ENCODE results near the gene SLC10A1. TPM values are rescaled to one million over a fixed set of nuclear protein-coding genes. Genes with fewer than 3 reads are reported as not detected.
A peak's percentile ranks its signal among the peaks of the same experiment; 100 is the strongest.
"Not testable (repeated sequence)": the region's sequence is repeated elsewhere in the genome, so short reads cannot be mapped to it uniquely, and the experiment has no call there.

Gene SLC10A1
- not detected for total RNA-seq
- long read RNA-seq = 0 reads

DNA sequence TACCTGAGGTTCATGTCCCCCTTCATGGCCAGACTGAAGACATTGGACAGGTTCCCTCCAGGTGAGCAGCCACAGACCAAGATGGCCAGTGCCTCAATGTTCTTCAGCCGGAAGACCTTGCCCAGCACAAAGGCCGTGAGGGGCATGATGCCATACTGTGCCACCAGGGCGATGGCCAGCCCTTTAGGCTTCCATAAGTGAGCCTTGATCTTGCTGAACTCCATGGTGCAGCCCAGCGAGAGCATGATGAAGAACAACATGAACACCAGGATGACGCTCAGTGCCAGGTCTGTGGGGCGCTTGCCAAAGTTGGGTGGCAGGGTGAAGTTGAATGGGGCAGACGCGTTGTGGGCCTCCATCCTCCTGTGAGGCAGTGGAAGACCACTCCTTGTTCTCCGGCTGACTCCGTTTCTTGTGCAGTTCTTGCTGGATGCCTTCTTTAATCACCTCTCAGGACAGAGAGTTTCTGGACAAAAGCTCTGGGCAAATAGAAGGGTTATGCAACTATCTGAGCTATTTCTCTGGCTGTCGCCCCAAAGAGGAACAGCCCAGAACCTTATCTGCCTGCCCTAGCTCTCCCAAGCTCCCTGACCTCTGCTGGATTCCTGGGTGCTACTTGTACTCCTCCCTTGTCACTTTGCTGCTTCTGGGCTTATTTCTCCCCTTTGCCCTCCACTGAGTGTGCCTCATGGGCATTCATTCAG is at the start of gene SLC10A1:
SLC10A1 (minus strand) TSS at position 445 of the 704 bp plus-strand sequence; CDS start at position 359, 86 bp downstream.
- peak; percentile 74 for ATAC-seq
- intact Hi-C loops (cut with DNase I) = no loop called here
- no peak for DNase-seq (ENCODE audit: missing footprints)

DNA sequence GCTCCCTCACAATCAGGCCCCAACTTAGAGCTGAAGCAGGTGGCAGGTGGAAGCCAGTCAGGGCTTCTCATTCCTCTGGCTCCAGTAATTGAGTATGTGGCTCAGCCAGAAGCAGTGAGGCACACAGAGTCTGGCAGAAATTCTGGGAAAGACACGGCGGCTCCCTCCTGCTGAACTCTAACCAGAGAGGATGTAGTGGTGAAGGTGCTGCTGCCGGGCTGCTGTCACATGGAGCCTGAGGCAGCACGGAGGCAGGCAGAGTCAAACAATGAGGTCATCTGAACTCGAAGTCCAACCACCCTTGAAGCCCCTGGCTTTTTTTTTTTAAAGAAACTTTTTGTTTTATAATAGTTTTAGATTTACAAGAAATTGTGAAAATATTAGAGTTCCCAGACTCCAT is 48.7 kb upstream of the SLC10A1 start:
- intact Hi-C loops (cut with DNase I) = no loop called here
- ATAC-seq = no peak
- DNase-seq (ENCODE audit: missing footprints) = no peak

DNA sequence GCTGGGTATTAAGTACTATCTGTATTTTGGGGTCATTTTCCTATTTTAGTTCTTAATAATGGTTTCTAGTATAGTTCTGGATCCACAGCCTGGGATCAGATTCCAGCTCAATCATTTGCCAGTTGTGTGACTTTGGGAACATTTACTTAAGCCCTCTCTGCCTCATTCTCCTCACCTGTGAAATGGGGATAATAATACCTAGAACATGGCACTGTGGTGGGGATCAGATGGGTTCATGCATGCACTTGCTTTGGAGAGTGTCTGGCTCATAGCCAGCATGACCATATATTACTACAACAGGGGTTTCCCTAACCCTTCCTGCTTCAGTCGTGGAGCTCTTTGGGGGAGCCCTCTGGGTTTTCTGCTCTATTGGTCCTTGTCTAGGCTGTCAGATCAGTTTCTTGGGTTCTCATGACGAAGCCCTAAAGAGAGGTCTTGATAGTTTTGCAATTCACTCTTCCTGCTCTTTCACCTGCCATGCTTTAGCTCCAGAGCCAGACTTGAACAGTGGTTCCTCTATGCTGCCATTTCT is 48.1 kb upstream of the SLC10A1 start:
- ATAC-seq (no peak), DNase-seq (ENCODE audit: missing footprints) (no peak)
- intact Hi-C loops (cut with DNase I) = no loop called here

DNA sequence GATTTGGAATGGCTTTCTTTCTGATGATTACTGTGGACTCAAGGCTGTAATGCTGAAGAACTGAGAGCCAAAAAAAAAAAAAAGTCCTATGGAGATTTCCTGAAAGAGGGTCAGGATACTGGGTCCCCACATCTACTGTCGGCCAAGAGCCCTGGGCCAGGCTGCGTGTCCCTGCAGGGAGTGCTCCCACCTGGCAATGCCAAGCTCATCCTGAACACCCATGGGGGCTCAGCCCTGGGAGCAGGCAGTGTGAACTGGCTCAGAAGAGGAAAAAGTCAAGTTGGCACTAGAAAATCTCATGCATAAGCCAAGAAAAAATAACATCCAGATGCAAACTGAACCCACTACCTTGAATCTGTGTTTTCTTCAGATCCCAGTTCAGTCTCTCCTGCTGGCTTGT is 47.1 kb upstream of the SLC10A1 start:
- intact Hi-C loops (cut with DNase I) = no loop called here
- ATAC-seq (no peak), DNase-seq (ENCODE audit: missing footprints) (no peak)

DNA sequence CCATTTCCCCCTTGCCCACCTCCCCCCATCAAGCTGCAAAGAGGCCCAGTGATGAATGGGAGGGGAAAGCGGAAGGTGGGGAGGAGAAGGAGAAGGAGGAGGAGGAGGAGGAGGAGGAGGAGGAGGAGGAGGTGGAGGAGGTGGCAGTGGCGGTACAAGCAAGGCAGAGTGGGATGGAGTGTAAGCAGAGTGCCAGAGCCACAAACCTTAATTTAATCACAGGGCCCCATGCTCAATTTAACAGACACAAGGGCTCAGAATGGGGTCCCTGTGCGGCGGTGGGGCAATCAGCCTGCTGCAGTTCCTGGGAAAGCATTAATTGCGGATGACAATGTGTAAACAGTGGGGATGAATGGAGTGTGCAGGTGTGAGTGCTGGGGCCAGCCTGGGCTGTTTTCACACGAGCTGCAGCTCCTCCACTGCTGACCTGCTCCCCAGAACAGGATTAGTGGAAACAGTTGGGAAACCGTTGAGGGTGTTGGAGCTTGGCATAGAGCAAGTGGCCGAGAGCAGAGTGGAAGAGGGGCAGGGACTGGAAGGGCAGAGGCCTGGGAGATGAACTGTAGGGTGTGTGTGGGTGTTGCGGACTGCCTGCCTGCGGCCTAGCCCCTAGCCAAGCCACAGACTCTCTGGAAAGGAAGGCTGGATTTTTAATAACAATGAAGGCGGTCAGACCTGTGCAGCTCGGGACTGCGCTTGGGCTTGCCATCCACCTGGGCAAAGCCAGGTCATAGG is 45.8 kb upstream of the SLC10A1 start:
- DNase-seq (ENCODE audit: missing footprints) (no peak), ATAC-seq (no peak)
- intact Hi-C loops (cut with DNase I) = no loop called here

DNA sequence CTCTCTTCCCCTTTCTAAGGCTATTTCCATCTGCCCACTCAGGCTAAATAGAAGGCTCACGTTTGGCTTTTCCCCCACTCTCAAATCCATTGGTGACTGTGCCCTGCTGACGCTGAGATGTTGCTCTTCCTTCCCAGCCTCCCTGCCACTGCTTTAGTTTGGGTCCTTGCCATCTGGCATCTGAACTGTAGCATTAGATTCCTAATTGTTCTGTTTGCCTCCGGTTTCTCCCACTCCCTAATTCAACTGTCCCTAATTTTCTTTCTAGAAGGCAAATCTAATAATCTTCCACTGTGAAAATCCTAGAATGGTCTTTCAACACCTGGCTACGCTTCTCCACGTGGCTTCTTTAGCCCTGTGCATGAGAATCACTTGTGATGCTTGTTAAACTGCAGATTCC is 44.6 kb upstream of the SLC10A1 start:
- no peak for ATAC-seq
- no peak for DNase-seq (ENCODE audit: missing footprints)
- intact Hi-C loops (cut with DNase I) = no loop called here

DNA sequence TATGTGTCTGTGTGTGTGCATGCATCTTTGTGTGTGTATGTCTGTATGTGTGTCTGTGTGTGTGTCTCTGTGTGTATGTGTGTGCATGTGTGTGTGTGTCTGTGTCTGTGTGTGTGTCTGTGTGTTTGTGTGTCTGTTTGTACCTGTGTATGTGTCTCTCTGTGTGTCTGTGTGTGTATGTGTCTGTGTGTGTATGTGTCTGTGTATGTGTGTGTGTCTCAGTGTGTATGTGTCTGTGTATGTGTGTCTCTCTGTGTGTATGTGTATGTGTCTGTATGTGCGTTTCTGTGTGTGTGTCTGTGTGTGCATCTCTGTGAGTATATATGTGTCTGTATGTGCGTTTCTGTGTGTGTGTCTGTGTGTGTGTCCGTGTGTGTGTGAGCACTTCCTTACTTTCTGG is 42.6 kb upstream of the SLC10A1 start:
- ATAC-seq = no peak
- DNase-seq (ENCODE audit: missing footprints) = no peak
- intact Hi-C loops (cut with DNase I) = no loop called here

DNA sequence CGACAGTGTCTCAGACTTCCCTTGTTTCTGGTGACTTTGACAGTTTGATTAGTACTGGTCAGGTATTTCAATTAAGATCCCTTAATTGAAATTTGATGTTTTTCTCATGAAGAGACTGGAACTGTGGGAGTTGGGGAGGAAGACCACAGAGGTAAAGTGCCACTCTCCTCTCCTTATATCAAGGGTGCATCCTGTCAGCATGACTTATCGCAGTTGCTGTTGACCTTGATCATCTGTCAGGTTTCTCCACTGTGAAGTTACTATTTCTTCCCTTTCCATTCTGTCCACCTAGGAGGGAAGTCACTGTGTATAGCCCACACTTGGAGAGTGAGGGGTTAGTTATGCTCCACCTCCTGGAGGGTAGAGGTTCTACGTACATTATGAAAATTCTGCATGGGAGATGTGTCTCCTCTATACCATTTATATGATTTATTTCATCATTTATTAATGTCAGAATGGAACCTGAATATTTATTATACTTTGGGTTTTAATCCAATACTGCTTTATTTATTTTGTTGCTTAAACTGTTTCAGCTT is 41.9 kb upstream of the SLC10A1 start:
- no peak for DNase-seq (ENCODE audit: missing footprints)
- no peak for ATAC-seq
- intact Hi-C loops (cut with DNase I) = no loop called here

DNA sequence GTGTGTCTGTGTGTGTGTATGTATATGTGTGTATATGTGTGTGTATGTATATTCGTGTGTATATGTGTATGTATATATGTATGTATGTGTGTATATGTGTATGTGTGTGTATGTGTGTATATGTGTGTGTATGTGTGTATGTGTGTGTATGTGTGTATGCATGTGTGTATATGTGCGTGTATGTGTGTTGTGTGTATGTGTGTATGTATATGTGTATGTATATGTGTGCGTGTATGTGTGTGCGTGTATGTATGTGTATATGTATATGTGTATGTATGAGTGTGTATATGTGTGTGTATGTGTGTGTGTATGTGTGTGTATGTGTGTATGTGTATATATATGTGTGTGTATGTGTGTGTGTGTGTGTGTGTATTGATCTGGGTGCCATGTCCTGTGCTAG is 31.8 kb upstream of the SLC10A1 start:
- no peak for ATAC-seq
- intact Hi-C loops (cut with DNase I) = no loop called here
- DNase-seq (ENCODE audit: missing footprints) = no peak

DNA sequence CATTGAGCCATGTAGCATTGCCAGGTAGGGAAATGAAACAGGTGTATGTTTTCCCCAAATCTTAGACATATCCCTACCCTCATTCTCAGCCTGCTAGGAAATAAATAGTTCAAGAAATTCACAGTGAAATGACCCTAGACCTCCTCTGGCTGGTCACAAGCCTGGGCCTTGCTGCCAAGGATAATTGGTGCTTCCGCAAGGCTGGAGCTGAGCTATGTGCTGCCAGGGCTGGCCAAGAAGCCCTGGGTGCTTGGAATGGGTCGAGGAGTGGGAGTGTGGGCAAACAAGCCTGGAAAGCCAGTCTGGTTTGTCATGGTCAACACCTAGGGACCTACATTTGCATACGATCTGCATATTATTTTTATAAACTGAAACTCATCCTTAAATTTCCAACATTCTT is 31.3 kb upstream of the SLC10A1 start:
- ATAC-seq = no peak
- no peak for DNase-seq (ENCODE audit: missing footprints)
- intact Hi-C loops (cut with DNase I) = no loop called here

DNA sequence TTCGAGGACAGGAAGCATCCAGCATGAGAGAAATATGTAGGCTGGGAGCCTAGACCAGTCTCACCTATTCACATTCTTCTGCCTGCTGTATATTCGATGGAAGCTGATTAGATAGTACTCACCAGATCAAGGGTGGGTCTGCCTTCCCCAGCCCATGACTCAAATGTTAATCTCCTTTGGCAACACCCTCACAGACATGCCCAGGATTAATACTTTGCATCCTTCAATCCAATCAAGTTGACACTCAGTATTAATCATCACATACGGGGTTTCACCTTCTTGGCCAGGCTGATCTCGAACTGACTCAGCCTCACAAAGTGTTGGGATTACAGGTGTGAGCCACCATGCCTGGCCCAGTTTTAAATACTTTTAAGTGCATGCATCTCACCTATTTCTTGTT is 30.5 kb upstream of the SLC10A1 start:
- no peak for DNase-seq (ENCODE audit: missing footprints)
- intact Hi-C loops (cut with DNase I) = no loop called here
- ATAC-seq = no peak

DNA sequence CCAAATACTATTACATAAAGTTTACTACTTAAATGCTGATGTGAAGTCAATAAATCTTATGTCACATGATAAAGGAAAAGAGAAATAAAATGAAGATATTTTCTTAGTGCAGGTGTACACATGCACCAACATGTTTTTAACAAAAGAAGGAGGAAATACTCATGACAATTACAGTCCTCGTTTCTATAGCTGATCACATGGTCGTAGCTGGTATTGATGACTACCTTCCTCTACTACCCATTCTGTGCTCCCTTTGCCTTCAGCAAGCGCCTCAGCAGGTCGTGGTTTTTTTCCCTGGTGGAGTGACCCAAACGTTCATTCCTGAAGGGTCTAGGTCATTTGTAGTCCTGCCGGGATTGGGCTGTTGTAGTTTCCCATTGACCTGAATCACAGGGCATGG is 25.4 kb upstream of the SLC10A1 start:
- intact Hi-C loops (cut with DNase I) = no loop called here
- ATAC-seq (no peak), DNase-seq (ENCODE audit: missing footprints) (no peak)

DNA sequence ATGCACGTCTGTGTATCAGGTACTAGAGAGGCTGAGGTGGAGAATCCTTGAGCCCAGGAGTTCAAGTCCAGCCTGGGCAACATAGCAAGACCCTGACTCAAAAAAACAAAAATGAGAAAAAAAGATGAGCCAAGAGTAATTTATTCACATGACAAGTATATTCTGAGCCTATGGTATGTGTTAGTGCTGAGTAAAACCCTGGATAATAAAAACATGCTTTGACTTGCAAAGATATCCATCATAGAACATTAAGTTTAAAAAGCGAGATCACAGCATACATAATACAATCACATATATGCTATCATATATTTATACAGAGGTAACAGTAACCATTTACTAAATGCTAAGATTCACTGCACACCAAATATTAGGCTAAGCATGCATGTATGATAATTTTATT is 23.9 kb upstream of the SLC10A1 start:
- DNase-seq (ENCODE audit: missing footprints) = no peak
- no peak for ATAC-seq
- intact Hi-C loops (cut with DNase I) = no loop called here

DNA sequence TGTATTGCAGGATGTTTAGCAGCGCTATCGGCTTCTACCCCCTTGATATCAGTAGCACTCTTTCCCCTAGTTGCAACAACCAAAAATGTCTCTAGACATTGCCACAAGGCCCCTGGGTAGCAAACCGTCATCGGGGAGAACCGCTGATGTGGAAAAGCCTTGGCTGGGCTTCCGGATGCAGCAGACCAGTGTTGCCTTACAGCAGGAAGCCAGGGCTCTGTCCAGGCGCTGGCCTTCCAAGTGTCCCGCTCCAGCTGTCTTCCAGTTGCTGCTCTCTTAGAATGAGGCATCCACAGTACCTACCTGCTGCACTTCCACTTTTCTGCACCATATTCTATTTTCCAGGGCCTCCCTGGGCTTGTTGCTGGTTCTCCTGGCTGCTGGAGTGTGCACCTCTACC is 22.6 kb upstream of the SLC10A1 start:
- intact Hi-C loops (cut with DNase I) = loop anchor here (2.0 to 10.0 kb wide), 2 partner anchors 209 to 495 kb away; no protein-coding TSS in a partner anchor
- ATAC-seq (no peak), DNase-seq (ENCODE audit: missing footprints) (no peak)

DNA sequence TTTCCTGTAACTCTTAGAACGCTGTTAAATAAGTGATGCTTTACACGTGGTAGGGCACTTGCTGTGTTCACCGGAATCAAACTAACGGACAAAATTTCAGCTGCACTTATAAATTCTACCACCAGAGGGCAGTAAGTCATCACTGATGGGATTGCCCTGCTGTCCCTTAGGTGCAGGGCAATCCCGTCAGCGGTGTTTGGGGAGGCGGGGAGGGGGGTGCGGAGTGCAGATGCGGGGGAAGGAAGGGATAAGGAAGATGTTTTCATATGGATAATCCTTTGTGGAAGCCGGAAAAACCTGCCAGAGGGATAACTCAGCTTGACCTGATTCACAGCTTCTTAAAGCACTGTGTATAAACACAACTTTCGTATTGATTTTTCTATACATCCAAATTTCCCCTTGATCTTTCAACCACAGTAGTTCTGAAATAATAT is 21.7 kb upstream of the SLC10A1 start:
- intact Hi-C loops (cut with DNase I) = loop anchor here (2.0 to 10.0 kb wide), 2 partner anchors 210 to 496 kb away; no protein-coding TSS in a partner anchor
- no peak for DNase-seq (ENCODE audit: missing footprints)
- ATAC-seq = peak; percentile 50

DNA sequence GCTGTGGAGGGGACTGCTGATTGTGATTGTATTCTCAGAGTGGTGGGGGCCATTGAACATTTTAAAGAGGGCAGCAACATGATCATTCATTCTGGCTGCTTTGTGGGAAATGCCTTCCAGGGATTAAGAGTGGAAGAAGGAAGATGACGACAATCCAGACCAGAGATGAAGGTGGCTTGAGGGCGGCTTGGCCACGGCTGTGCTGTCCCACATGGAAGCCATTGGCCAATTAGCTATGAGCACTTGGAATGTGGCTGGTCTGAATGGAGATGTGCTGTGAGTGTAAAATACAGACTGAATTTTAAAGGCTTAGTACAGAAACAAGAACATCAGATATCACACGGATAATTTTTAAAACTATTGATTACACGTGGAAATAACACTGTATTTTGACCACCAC is 19.2 kb upstream of the SLC10A1 start:
- DNase-seq (ENCODE audit: missing footprints) (no peak), ATAC-seq (no peak)
- intact Hi-C loops (cut with DNase I) = loop anchor here (10.0 kb wide), 1 partner anchor 499 kb away; no protein-coding TSS in a partner anchor

DNA sequence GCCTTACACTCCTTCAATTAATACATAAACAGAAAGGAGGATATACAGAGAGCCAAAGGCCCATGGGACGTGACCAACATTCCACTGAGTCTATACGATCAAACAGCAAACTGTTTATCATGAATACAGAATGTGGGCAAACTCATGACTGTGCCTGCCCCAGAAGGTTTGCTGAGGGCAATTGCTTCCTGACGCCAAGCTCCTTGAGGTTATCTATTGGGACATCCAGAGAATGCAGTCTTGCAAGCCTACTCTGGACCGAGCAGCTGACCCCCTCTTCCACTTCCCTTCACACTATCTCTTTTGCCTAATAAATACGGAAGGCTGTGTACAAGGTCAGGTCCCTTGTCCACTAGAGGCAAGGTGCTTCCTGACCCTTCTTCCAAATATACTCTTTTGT is 18.5 kb upstream of the SLC10A1 start:
- DNase-seq (ENCODE audit: missing footprints) = no peak
- intact Hi-C loops (cut with DNase I) = loop anchor here (10.0 kb wide), 1 partner anchor 499 kb away; no protein-coding TSS in a partner anchor
- ATAC-seq = no peak

DNA sequence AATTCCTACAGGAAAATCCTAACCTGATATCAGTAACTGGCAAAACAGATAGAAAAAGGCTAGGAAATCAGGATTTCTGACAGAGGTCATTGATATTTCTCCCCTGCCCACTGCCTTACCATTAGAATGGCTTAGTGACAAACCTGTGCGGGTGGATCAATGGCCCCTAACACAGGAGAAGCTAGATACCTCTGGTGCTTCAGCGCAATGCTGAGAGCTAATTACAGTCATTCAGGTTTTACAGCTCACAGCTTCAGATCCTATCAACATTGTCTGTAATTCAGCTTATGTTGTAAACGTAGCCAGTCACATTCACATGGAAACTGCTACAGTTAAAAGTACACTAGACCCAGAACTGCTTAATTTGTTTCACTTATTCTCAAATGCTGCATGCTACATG is 17.4 kb upstream of the SLC10A1 start:
- ATAC-seq (no peak), DNase-seq (ENCODE audit: missing footprints) (no peak)
- intact Hi-C loops (cut with DNase I) = loop anchor here (10.0 kb wide), 1 partner anchor 500 kb away; no protein-coding TSS in a partner anchor

DNA sequence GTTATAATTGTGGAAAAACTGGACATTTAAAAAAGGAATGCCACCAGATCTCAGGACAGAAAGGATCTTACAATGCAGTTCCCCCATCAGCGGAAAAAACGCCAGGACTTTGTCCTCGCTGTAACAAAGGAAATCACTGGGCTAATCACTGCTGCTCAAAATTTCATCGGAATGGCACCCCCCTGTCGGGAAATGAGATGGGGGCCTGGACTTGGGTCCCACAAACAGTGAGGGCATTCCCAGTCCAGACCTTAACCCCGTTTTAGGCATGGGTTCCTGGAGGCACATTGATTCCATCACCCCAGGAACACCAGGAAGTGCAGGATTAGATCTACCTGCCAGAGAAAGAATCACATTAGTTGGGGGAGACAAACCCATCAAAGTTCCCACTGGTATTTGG is 16.3 kb upstream of the SLC10A1 start:
- intact Hi-C loops (cut with DNase I) = loop anchor here (10.0 kb wide), 1 partner anchor 501 kb away; no protein-coding TSS in a partner anchor
- ATAC-seq = not testable (repeated sequence)

More for the DNA sequence above, 16.3 kb upstream of the SLC10A1 start:
- not testable (repeated sequence) for DNase-seq (ENCODE audit: missing footprints)
